Left ventricle myocardium superior (tissue), 1 donor: ENCODE data around the gene CYP27B1. TPM values are rescaled to one million over a fixed set of nuclear protein-coding genes. Genes with fewer than 3 reads are reported as not detected.
"Not testable (repeated sequence)": the region's sequence is repeated elsewhere in the genome, so short reads cannot be mapped to it uniquely, and the experiment has no call there.

Source experiments
- ATAC-seq: fragments of 200-7000 bp; cut with Tn5 transposase; one replicate; pipeline ENCODE4 v1.9.1; 2020; ENCODE audit warnings: mild to moderate bottlenecking, moderate library complexity
- DNase-seq: peaks from one replicate; pipeline ENCODE4 v3.0.0-alpha.2; 2020
- intact Hi-C: fragments of 100-400 bp; cut with micrococcal nuclease; formaldehyde crosslinking; loops from one replicate; pipeline ENCODE4 v1.11.0; 2022
- total RNA-seq: library from RNA; stranded (reverse); fragmentation: NEBNext Ultra II Directional; extraction: Animal tissue kit (Norgen Biotek cat#: 25700); gene quantifications from one replicate; pipeline ENCODE4 v1.2.1, GENCODE V29; 2021
- donor health status: DM: no; HTN: yes; CAD: no; lungs with severe emphysema.

Gene CYP27B1
- total RNA-seq, 1 donor from 2014 or later, result not detected

GRCh38 chr12:57795354-57795753 is 28.5 kb upstream of the CYP27B1 start:
- DNase-seq (no peak), ATAC-seq (no peak)
- intact Hi-C loops, result no loop called here

GRCh38 chr12:57793920-57794319 is 27.0 kb upstream of the CYP27B1 start:
- intact Hi-C loops, result no loop called here
- DNase-seq (no peak), ATAC-seq (no peak)

- ATAC-seq (no peak), DNase-seq (no peak)
- intact Hi-C loops, result no loop called here
Observed at GRCh38 chr12:57783861-57784260, 17.0 kb upstream of the CYP27B1 start.

GRCh38 chr12:57783466-57783801 is 16.6 kb upstream of the CYP27B1 start:
- intact Hi-C loops, result no loop called here
- no peak for ATAC-seq
- no peak for DNase-seq

- DNase-seq (peak; percentile 99), ATAC-seq (peak; percentile 96)
- intact Hi-C loops, result no loop called here
Observed at GRCh38 chr12:57782608-57783465, 16.0 kb upstream of the CYP27B1 start, which contains the start of gene TSFM. Gene TSFM (plus strand): TSS chr12:57782787. CDS start chr12:57782802, 15 bp downstream.

- no peak for ATAC-seq
Observed at GRCh38 chr12:57782243-57782607, 15.3 kb upstream of the CYP27B1 start.

GRCh38 chr12:57781801-57782200 is 14.9 kb upstream of the CYP27B1 start:
- intact Hi-C loops, result no loop called here
- no peak for DNase-seq
- ATAC-seq, result no peak

More at GRCh38 chr12:57782243-57782607, 15.3 kb upstream of the CYP27B1 start:
- DNase-seq, result no peak
- intact Hi-C loops, result no loop called here

- intact Hi-C loops, result no loop called here
- ATAC-seq (no peak), DNase-seq (no peak)
Observed at GRCh38 chr12:57781244-57781643, 14.4 kb upstream of the CYP27B1 start.

GRCh38 chr12:57780284-57780897 is 13.5 kb upstream of the CYP27B1 start:
- DNase-seq (no peak), ATAC-seq (no peak)
- intact Hi-C loops, result no loop called here

- ATAC-seq (no peak), DNase-seq (no peak)
- intact Hi-C loops, result no loop called here
Observed at GRCh38 chr12:57779736-57780135, 12.9 kb upstream of the CYP27B1 start.

GRCh38 chr12:57777911-57778310 is 11.0 kb upstream of the CYP27B1 start:
- DNase-seq (no peak), ATAC-seq (no peak)
- intact Hi-C loops, result no loop called here

GRCh38 chr12:57777367-57777766 is 10.5 kb upstream of the CYP27B1 start:
- ATAC-seq (no peak), DNase-seq (no peak)
- intact Hi-C loops, result no loop called here

- DNase-seq (no peak), ATAC-seq (no peak)
- intact Hi-C loops, result no loop called here
Observed at GRCh38 chr12:57776247-57776587, 9.3 kb upstream of the CYP27B1 start.

GRCh38 chr12:57775563-57776246 is 8.8 kb upstream of the CYP27B1 start:
- no peak for DNase-seq
- intact Hi-C loops, result no loop called here
- no peak for ATAC-seq

GRCh38 chr12:57775044-57775443 is 8.2 kb upstream of the CYP27B1 start:
- DNase-seq (no peak), ATAC-seq (no peak)
- intact Hi-C loops, result no loop called here

GRCh38 chr12:57774634-57775033 is 7.8 kb upstream of the CYP27B1 start:
- ATAC-seq, result not testable (repeated sequence)

GRCh38 chr12:57772429-57773322 is 5.8 kb upstream of the CYP27B1 start, which contains the start of gene EEF1AKMT3:
Gene EEF1AKMT3 (plus strand): TSS chr12:57772614. CDS start chr12:57772725, 111 bp downstream.
- ATAC-seq (peak; percentile 77), DNase-seq (peak; percentile 74)
- intact Hi-C loops, result no loop called here

More at GRCh38 chr12:57774634-57775033, 7.8 kb upstream of the CYP27B1 start:
- intact Hi-C loops, DNase-seq: not testable (repeated sequence)

- intact Hi-C loops, result no loop called here
- ATAC-seq, result peak; percentile 96
- peak; percentile 95 for DNase-seq
Observed at GRCh38 chr12:57771873-57772428, 5.1 kb upstream of the CYP27B1 start, which contains the start of gene METTL1. Gene METTL1 (minus strand): TSS chr12:57772105. CDS start chr12:57772083, 22 bp downstream.
